Gastroesophageal sphincter (tissue), 4 donors: ENCODE measurements around the gene RPS18. TPM values are rescaled to one million over a fixed set of nuclear protein-coding genes. Genes with fewer than 3 reads are reported as not detected.
A peak's percentile ranks its signal among the peaks of the same experiment; 100 is the strongest.

Source experiments
- ATAC-seq: fragments of 150-250 bp; one replicate; pipeline ENCODE4 v1.9.1; 2016; ENCODE audit warnings: mild to moderate bottlenecking, moderate library complexity
- H3K27ac ChIP-seq, 4 donors: fragments of 200-600 bp; sonication (generic) in 3 of 4; 1 replicate in 3 of 4; 2 replicates in 1 of 4; pipeline ENCODE4 v1.5.1; 2016 to 2019
- H3K27me3 ChIP-seq: fragments of 200-600 bp; sonication (generic); one replicate; pipeline ENCODE4 v1.5.1; 2019
- H3K36me3 ChIP-seq, 2 donors: fragments of 200-600 bp; sonication (generic); one replicate each; pipeline ENCODE4 v1.5.1; 2019; ENCODE audit warnings: control low read depth in 1 of 2
- H3K4me1 ChIP-seq, 3 donors: fragments of 200-600 bp; sonication (generic); 1 replicate in 2 of 3; 2 replicates in 1 of 3; pipeline ENCODE4 v1.5.1; 2016 to 2019; ENCODE audit warnings: control low read depth in 2 of 3
- H3K4me3 ChIP-seq, 2 donors: fragments of 200-600 bp; sonication (generic); one replicate each; pipeline ENCODE4 v1.5.1; 2019; ENCODE audit warnings: mild to moderate bottlenecking in 1 of 2, moderate library complexity in 1 of 2
- H3K9me3 ChIP-seq, 3 donors: fragments of 200-600 bp; sonication (generic); one replicate each; pipeline ENCODE4 v1.5.1; 2017 to 2019; ENCODE audit warnings: control low read depth in 2 of 3
- EP300 ChIP-seq: sonication (generic); formaldehyde crosslinking; IDR thresholded peaks from one replicate; pipeline ENCODE4 v1.6.1; 2017; ENCODE audit warnings: antibody characterized with exemption, mild to moderate bottlenecking
- POLR2A ChIP-seq, 2 donors: fragments of 450-650 bp; IDR thresholded peaks; one replicate each; pipeline ENCODE4 v1.6.1; 2017; ENCODE audit warnings: antibody characterized with exemption in 2 of 2, mild to moderate bottlenecking in 2 of 2, moderate library complexity in 1 of 2
- POLR2AphosphoS5 ChIP-seq: sonication (generic); formaldehyde crosslinking; IDR thresholded peaks from one replicate; pipeline ENCODE4 v1.6.1; 2017; ENCODE audit warnings: antibody characterized with exemption
- WGBS, 2 donors: methylation state at CpG; one replicate each; pipeline ENCODE4 v1.1.5; 2018; ENCODE audit warnings: low coverage in 1 of 2; 5-methylcytosine and 5-hydroxymethylcytosine counted together
- total RNA-seq, 4 donors: library from RNA; depleted of rRNA; stranded (reverse); fragments of >200 nt; gene quantifications; one replicate each; pipeline ENCODE4 v1.1.0, GENCODE V29; 2016
- TF ChIP-seq, protein P1 (sequence below), 4 experiments: fragments of 200-600 bp in 2 of 4; fragments of 450-650 bp in 2 of 4; sonication (generic) in 1 of 4; IDR thresholded peaks; one replicate each; pipeline ENCODE4 v1.5.1; 2017 to 2019; ENCODE audit warnings: antibody characterized with exemption in 4 of 4, mild to moderate bottlenecking in 2 of 4, moderate library complexity in 2 of 4

RPS18 gene
- total RNA-seq, 4 donors from 2014 or later: 1,175 to 3,464 (median 2,399) TPM

DNA sequence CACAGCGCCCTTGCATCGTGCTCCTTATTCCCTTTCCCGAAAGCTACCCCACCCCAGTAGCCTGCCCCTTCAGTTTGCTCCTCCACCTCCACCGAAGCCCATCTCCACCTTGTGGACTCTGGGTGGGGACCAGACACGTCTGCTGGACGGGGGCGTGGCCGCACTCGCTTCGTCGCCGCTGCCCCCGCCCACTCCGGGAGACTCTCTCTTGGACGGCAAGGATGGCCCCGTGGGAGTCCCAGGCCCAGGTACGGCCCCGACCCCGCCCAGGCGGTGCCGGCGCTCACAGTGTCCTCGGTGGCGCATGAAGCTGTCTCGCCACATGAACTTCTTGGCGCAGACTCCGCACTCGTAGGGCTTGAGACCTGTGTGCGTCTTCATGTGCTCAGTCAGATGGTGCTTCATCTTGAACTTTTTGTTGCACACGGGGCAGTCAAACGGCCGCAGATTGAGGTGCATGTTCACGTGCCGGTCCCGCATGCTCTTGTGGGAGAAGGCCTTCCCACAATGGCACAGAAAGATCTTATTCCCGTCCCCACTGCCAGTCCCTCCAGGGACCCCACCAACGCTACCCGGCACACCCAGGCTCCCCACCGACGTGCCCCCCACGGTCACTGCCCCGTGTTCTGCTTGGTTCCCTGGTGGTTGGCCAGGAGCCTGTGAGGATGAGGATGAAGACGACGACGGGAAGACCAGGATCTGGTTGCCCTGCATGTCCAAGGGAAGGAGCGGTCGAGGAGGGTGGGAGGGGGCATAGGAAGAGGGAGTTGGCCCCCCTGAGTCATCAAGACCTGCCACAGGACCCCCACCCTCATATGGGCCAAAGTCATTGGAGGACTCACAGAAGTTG, 43.3 kb downstream of the RPS18 start:
- peak overlapping the region; percentile 40 to 98 (median 94) for H3K27ac ChIP-seq
- H3K9me3 ChIP-seq: no peaks in the 10 kb centered on the region
- H3K27me3 ChIP-seq: no peaks in the 10 kb centered on the region
- peaks cover 0 to 81% (median 13%) of the 10 kb centered on the region in 3 donors for H3K4me1 ChIP-seq
- peak overlapping the region; percentile 70 to 89 for H3K4me3 ChIP-seq
- H3K36me3 ChIP-seq: peaks cover 0 to 42% of the 10 kb centered on the region in 2 donors
- no peak for ATAC-seq
- TF ChIP-seq EP300 (no peak), POLR2AphosphoS5 (no peak), POLR2A (IDR thresholded peaks at IDR 0.05) (no peak)
- TF ChIP-seq, protein P1, sequence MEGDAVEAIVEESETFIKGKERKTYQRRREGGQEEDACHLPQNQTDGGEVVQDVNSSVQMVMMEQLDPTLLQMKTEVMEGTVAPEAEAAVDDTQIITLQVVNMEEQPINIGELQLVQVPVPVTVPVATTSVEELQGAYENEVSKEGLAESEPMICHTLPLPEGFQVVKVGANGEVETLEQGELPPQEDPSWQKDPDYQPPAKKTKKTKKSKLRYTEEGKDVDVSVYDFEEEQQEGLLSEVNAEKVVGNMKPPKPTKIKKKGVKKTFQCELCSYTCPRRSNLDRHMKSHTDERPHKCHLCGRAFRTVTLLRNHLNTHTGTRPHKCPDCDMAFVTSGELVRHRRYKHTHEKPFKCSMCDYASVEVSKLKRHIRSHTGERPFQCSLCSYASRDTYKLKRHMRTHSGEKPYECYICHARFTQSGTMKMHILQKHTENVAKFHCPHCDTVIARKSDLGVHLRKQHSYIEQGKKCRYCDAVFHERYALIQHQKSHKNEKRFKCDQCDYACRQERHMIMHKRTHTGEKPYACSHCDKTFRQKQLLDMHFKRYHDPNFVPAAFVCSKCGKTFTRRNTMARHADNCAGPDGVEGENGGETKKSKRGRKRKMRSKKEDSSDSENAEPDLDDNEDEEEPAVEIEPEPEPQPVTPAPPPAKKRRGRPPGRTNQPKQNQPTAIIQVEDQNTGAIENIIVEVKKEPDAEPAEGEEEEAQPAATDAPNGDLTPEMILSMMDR (IDR thresholded peaks at IDR 0.05): no peak
- WGBS, 2 donors: 18% methylated on average over 5 of the region's 47 CpGs; no CpG with 5 or more reads in 1 of the 2 donors

- TF ChIP-seq, protein P1 (IDR thresholded peaks at IDR 0.05): no peak
- Histone ChIP-seq H3K36me3 (peaks cover 0 to 42% of the 10 kb centered on the region in 2 donors), H3K4me1 (peaks cover 0 to 83% (median 21%) of the 10 kb centered on the region in 3 donors), H3K27ac (peak overlapping the region in 3 of 4 donors; percentile 91 to 98 (median 96)), H3K4me3 (no peak overlapping the region), H3K27me3 (no peaks in the 10 kb centered on the region), H3K9me3 (no peaks in the 10 kb centered on the region)
- 80 to 94% methylated on average over 1 to 5 of the region's 17 CpGs for WGBS, 2 donors
- ATAC-seq: no peak
Measured at GRCh38 chr6:33315793-33316602, 44.1 kb downstream of the RPS18 start.

DNA sequence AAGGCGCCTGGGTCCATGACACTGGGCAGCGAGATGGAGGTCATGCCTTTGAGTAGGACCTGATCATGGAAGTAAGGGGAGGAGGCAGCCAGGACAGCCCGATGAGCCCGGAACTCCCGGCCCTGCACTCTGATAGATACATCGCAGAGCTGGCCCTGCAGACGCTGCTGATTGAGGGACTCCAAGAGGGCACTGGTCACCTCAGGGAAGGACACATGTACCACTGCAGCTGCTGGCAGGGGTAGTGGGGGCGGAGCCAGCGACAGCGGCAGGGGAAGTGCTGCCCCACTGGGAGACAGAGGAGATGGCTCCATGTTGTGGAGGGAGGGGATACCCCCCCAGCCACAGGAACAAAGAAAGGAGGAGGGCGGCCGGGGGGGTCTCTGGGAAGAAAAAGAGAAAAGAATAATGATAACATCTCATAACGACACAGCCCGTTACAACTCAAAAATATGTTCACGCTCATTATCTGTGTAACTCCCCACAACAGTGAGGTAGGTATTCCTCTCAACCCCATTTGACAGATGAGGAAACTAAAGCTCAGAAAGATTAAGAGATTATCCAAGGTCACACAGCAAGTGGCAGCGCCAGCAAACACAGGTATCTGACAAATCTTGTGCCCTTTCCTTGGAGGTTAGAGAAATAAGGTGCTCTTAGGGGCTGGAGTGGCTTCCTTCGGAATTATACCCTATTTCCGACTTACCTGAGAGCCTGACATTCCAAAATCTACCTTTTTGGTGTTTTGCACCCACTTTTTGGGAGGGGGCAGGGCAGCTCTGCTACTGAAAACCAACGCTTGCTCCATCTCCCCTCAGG, 44.9 kb downstream of the RPS18 start:
- no peak for ATAC-seq

DNA sequence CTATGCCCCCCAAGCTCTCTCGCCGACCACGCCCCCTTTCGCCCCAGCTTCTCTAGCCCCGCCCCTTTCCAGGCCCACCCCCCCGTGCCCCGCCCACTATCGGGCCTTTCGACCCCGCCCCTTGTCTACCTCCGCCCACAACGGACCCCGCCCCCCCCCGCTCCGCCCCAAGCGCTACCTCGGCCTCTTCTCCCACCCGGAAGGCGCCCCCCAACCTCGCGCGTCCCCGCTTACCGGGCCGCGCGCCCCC, 45.5 kb downstream of the RPS18 start:
- WGBS, 2 donors: 0% methylated on average over 3 of the region's 27 CpGs; no CpG with 5 or more reads in 1 of the 2 donors
- H3K4me1 ChIP-seq: peaks cover 5 to 83% (median 26%) of the 10 kb centered on the region in 3 donors
- H3K36me3 ChIP-seq: peaks cover 0 to 41% of the 10 kb centered on the region in 2 donors
- H3K27me3 ChIP-seq: no peaks in the 10 kb centered on the region
- ATAC-seq: no peak
- H3K4me3 ChIP-seq: peak overlapping the region; percentile 58 to 61
- H3K27ac ChIP-seq: peak overlapping the region; percentile 51 to 98 (median 94)
- TF ChIP-seq EP300 (no peak), POLR2AphosphoS5 (no peak), POLR2A (IDR thresholded peaks at IDR 0.05) (no peak)
- TF ChIP-seq, protein P1 (IDR thresholded peaks at IDR 0.05): no peak
- H3K9me3 ChIP-seq: no peaks in the 10 kb centered on the region

More for the DNA sequence above, 44.9 kb downstream of the RPS18 start:
- H3K4me3 ChIP-seq: peak overlapping the region; percentile 58 to 61
- peak overlapping the region; percentile 51 to 98 (median 94) for H3K27ac ChIP-seq
- TF ChIP-seq POLR2A (IDR thresholded peaks at IDR 0.05) (no peak), POLR2AphosphoS5 (no peak), EP300 (no peak)
- TF ChIP-seq, protein P1 (IDR thresholded peaks at IDR 0.05): no peak
- peaks cover 0 to 41% of the 10 kb centered on the region in 2 donors for H3K36me3 ChIP-seq
- no peaks in the 10 kb centered on the region for H3K27me3 ChIP-seq
- peaks cover 3 to 83% (median 26%) of the 10 kb centered on the region in 3 donors for H3K4me1 ChIP-seq
- 52 to 56% methylated on average over 6 to 10 of the region's 19 CpGs for WGBS, 2 donors
- no peaks in the 10 kb centered on the region for H3K9me3 ChIP-seq
